GM19099 (cell line): ENCODE data around the gene GEMIN4.

Source experiments
- POLR2A ChIP-seq: IDR thresholded peaks from 3 replicates; pipeline ENCODE4 v1.6.1; 2011; ENCODE audit warnings: low read depth; ENCODE audit not compliant: insufficient read length; ENCODE audit errors: extremely low read depth

Gene GEMIN4

DNA sequence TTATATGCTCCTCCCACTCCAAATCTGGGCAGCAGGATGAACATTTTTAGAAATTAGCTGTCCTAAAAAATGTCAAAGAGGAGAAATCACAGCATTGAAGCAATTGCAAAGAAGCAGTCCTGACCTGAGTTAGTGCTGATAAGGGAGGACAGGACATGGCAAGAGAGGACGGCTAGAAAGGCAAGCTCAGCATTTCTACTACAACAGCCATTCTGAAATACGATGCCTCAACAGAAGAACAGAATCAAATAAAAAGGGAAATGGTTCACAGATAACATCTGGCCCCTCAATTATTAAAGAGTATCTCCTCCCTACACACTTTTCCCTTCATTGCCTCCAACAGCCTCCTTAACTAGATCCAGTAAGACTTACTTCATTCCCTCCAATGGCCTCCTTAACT, 55.7 kb downstream of the GEMIN4 start:
- no peak for TF ChIP-seq POLR2A
